HG03520 (cell line): ENCODE results near the gene SDR42E2.
"Not testable (repeated sequence)": the region's sequence is repeated elsewhere in the genome, so short reads cannot be mapped to it uniquely, and the experiment has no call there.

Source experiments
- ATAC-seq: cut with Tn5 transposase; IDR thresholded peaks from one replicate; pipeline ENCODE4 v1.9.1; 2021; ENCODE audit warnings: mild to moderate bottlenecking, moderate library complexity; ENCODE audit not compliant: unreplicated experiment

SDR42E2 gene

DNA sequence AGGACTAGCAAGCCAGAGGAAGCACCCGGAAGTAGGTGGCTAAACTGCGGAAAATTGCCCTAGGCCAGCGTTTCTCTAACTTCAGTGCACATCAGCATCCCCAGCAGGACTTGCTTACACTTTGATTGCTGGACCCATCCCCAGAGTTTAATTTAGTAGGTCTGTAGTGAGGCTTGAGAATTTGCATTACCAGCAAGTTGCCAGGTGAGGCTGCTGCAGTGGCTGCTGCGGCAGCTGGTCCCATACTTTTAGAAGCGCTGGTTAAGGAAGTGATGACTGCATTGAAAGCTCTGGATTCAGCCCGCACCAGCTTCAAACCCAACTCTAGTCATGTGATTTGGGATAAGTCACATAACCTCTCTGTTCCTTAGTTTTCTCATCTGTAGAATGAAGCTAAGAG is 48.0 kb downstream of the SDR42E2 start:
- no peak for ATAC-seq

DNA sequence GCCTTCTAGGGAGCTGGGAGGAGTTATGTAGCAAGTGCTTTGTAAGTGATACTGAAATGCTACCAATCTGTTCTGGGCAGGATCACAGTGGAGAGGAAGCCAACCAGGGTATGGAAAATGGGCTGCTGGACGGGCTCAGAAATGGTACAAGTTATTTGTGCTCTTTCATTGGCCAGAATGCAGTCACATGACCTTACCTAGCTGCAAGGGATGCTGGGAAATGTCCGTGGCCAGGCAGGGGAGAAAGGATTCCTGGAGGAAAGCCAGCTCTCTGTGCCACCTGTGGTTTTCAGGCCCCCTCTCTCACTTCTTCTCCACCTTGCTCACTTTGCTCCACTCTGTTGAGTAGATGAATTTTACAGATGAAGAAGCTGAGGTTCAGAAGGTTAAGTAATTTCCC is 48.5 kb downstream of the SDR42E2 start:
- no peak for ATAC-seq

DNA sequence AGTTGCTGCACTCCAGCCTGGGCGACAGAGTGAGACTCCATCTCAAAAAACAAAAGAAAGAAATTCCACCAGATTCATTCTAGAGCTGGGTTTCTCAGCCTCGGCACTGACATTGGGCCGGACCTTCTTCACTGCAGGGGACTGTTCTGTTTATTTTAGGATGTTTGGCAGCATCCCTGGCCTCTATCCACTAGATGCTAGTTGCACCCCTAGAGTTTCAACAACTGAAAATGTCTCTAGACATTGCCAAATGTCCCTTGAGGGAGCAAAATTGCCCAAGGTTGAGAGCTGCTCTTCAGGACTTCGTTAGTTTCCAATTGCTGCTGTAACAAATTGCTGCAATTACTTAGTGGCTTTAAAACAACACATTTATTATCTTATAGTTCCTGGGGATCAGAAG is 50.9 kb downstream of the SDR42E2 start:
- ATAC-seq = no peak

DNA sequence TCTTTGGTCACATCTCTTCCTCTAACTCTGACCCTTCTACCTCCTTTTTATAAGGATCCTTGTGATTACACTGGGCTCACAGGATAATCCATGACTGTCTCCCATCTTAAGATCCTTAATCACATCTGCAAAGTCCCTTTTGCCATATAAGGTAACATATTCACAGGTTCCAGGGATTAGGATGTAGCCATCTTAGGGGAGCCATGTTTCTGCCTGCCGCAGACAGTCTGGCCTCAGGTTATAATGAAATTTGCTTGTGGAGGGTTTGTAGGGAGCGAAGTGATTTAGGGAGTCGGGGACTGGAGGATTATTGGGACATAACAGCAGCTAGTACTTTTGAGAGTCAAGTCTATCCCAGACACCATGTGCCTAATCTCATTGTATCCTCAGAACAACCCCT is 51.5 kb downstream of the SDR42E2 start:
- ATAC-seq = no peak

DNA sequence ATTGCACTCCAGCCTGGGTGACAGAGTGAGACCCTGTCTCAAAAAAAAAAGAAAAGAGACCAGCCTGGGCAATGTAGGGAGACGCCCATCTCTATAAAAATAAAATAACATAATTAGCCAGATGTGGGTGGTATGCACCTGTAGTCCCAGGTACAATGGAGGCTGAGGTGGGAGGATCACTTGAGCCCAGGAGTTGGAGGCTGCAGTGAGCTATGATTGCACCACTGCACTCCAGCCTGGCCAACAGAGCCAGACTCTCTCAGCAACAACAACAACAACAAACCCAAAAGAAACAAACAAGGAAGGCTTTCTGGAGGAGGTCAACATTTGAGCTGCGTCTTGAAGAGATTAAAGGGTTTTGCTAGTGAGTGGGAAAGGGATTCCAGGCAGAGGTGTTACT is 52.1 kb downstream of the SDR42E2 start:
- no peak for ATAC-seq

DNA sequence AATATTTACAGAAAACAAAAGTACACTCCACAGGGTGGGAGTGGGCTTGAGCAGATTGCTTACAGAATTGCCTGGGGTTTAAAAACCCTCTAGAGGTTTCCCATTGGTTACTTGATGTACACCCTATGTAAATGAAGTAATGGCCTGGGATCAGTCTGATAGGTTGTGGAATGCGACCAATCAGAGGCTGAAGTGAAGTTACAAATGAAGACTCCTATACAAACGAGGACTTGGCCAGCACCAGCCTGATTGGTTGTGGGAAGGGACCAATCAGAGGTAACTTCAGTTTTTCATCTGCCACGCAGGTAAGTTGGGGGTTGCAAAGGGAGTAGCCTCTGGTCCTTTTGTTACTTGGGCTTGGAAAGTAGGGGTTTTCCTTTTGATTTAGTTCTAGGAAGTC is 52.6 kb downstream of the SDR42E2 start:
- ATAC-seq = no peak

DNA sequence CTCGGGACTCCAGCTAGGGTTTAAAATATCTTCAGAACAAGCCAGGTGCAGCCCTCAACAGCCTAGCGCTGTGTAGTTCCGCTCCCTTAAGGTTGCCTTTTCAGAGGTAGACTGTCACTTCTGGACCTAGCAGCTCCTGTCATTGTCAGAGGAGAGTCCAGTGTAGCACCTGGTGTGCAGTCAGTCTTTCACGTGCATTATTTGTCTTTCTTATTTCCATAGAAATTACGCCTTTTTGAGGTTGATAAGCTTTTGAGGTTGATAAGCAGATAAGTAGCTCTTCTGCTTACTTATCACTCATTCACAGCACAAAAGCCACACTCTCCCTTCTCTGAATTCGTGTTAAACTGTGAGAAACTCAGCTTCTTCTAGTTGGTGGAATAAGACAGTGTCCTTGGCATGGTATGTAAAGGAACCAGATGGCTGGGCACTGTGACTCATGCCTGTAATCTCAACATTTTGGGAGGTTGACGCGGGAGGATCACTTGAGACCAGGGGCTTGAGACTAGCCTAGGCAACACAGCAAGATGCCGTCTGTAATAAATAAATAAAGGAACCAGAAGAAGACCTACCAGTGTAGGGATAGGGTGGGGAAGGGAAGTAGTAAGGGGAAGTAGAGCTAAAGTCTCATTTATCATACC is 54.0 kb downstream of the SDR42E2 start:
- no peak for ATAC-seq

DNA sequence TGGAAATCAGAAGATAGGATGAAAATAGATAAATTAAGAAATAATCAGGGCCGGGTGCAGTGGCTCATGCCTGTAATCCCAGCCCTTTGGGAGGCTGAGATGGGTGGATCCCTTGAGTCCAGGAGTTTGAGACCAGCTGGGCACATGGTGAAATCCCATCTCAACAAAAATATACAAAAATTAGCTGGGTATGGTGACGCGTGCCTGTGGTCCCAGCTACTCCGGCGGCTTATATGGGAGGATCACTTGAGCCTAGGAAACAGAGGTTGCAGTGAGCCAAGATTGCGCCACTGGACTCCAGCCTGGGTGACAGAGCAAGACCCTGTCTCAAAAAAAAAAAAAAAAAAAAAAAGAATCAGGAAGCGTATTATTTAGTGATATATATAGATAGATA is 54.5 kb downstream of the SDR42E2 start:
- not testable (repeated sequence) for ATAC-seq

DNA sequence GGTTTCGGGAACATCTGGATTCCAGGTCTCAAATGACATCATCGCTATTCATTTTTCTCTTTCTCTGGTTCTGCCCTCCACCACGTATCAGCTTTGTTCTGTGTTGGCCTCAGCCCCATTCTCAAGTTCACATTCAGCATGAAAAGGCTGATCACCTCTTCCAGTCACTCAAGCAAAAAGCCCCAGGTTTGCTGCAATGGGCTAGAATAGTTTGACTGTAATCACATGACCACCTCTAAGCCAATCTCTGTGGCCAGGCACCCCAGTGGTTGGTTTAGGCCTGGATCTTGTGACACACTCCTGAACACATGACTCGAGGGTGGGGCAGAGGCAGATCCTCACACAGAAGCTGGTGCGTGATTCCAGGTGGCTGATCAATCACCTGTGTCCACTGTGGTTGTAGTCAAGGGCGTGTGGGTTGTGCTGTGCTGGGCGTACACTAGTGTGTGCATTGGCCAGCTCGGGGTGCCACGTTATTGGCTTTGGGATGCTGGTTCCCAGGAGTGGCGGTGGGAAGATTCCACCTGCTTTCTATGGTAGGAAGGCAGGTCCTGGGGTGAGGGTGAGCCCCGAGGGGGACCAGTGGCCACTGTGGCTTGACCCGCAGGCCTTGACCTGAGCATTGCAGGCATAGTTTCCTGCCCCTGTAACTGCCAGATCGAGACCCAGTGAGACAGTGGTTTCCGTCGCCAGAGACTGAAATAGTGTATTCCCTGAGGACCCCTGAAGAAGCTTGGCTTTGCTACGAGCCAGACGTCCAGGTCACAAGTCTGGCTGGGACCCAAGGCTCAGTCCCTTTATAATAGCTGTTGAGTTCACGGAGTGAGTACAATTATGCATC is 55.8 kb downstream of the SDR42E2 start:
- ATAC-seq = peak; percentile 88

DNA sequence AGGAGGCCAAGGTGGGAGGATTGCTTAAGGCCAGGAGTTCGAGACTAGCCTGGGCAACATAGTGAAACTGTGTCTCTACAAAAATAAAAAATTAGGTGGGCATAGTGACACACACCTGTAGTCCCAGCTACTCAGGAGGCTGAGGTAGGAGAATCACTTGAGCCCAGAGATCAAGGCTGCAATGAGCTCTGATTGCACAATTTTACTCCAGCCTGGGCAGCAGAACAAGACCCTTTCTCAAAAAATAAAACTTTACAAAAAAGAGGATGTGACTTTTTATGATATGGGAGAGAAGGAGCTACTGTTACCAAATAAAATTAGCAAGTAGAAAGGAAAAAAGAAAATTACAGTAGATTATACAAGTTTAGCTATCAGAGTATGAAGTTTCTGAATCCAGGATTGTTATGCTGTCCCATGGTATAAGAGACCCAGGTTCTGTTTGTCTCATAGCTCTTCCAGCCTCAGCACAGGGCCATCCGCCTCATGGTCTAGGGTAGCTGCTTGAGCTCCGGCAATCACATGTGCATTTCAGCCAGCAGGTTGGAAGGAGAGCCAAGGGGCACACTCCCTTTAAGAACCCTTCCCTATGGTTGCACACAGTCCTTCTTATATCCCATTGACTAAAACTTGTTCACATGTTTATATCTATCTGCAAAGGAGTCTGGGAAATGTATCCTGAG is 57.2 kb downstream of the SDR42E2 start:
- ATAC-seq = no peak

DNA sequence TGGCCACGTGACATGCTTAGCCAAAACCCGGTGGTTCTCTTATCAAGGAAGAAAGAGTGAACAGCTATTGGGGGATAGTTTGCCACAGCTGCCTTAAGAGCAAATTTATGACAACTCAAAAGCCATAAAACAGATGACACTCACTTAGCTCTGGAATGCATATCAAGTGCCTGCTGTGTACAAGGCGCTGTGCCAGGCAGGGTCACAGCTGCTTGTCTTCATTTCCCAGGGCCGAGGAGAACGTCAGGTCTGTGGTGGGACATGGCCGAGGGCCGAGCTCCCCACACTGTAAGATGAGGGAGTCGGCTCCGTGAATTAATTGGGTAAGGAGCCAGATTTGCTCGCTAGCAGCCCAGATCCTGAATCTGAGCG is 57.7 kb downstream of the SDR42E2 start:
- ATAC-seq = no peak

DNA sequence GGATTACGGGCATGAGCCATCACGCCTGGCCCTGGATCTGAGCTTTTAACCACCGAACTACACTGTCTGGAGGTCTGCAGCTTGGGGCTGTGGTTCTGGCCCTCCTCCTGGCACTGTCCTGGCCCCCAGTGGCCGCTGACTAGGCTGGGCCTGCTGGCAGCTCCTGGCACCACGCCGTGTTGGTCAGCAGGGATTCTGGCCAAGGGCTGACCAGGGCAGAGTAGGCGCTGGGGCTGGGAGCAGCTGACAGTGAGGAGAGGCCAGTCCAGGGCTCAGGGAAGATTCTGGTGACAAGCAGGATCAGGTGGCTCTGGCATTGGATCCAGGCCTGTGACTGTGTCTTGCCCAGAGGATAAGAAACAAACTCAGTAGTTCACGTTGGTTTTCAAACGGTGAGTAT is 58.4 kb downstream of the SDR42E2 start:
- ATAC-seq = no peak

DNA sequence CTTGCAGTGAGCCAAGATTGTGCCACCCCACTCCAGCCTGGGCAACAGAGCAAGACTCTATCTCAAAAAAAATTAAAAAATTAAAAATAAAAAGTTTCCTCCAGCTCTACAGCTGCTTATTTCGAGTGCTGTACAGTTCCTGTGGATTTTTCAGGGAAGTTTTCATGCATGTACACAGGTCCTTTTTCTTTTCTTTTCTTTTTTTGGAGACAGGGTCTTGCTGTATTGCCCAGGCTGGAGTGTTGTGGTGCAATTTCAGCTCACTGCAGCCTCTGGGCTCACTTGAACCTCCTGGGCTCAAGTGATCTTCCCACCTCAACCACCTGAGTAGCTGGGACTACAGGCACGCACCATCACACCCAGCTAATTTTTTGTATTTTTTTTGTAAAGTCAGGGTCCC is 59.7 kb downstream of the SDR42E2 start:
- ATAC-seq = no peak

DNA sequence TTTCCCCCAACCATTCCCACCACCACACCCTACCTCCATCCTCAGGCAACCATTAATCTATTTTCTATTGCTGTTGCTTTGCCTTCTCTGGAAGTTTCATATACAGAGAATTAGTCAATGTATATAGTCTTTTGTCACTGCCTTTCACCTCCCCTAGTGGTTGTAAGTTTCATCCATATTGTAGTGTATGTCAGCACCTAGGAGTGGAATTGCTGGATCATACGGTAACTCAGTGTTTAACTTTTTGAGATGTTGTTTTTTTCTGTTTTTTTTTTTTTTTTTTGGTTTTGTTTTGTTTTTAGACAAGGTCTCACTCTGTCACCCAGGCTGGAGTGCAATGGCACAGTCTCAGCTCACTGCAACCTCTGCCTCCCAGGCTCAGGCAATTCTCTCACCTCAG is 60.7 kb downstream of the SDR42E2 start:
- no peak for ATAC-seq

DNA sequence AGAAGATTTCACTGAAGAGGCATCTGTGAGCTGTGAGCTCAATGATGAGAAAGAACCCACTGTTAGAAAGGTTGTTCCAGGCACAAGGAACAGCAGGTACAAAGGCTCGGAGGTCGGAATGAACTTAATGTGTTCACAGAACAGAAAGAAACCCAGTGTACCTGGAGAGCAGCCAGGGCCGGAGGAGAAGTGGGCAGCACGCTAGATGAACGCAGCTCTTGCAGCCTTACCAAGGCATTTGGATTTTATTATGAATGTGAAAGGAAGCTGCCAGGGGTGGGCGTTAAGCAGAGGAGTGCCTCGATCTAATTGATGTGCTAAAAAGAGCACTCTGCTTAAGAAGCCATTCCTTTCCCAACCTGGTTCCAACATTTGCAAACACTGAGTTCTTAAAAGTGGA is 62.8 kb downstream of the SDR42E2 start:
- ATAC-seq = no peak

DNA sequence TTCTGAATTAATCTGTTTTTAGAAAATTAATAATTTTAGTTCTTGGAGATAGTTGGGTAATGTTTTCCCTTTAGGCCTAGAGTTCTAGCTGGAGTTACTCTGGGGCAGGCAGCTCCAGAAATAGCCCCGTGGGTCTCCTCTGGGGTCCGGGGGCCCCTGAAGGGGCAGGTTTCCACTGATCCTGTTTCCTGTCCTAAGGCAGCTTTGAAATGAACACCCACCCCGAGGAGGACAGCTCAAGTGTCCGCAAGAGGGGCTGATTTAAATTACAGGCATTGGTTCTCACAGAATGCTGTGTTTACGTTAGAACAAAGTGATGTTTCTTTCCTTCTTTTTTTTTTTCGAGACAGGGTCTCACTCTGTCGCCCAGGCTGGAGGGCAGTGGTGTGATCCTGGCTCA is 67.6 kb downstream of the SDR42E2 start:
- ATAC-seq = no peak

DNA sequence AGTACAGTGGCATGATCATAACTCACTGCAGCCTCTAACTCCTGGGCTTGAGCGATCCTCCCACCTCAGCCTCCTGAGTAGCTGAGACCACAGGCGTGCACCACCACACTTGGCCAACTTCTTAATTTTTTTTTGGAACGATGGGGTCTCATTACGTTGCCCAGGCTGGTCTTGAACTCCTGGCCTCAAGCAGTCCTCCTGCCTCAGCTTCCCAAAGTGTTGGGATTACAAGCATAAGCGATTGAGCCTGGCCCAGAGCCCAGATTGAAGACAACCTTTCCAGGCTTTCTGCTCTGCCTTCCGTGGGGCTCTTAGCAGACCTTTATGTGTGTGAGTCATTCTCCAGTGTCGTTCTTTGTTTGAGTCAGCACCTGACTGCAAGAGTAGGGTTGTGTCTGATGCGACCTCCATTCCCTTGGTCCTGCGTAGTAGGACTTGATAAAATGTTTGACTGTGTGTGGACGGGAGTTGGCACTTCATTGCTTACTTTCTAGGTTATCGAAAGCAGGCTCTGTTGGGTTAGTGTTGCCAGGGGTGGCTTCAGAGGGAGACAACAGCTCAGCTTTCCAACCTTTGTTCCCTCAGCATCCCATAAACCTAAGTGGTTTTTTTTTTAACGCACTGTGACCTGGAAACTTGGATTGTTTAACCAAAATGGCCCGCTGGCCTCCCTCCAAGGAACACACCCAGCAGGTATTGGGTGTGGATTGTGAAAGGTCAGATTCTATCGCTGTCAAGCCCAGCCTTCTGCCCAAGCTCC is 70.2 kb downstream of the SDR42E2 start:
- ATAC-seq = no peak

DNA sequence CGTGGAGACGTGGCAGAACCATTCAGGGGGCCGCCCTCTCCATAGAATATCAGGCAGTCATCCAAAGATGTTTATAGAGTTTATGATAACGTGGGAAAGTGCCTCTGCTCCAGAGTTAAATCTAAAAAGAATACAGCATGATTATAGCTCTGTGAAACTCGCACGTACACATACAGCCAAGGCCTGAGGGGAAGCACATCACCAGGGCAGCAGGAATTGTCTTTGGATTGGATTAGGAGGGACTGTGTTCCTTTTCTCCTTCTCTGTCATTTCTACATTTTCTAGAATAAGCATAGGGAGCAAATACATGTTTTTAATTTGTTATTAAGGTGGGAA is 70.7 kb downstream of the SDR42E2 start:
- no peak for ATAC-seq

DNA sequence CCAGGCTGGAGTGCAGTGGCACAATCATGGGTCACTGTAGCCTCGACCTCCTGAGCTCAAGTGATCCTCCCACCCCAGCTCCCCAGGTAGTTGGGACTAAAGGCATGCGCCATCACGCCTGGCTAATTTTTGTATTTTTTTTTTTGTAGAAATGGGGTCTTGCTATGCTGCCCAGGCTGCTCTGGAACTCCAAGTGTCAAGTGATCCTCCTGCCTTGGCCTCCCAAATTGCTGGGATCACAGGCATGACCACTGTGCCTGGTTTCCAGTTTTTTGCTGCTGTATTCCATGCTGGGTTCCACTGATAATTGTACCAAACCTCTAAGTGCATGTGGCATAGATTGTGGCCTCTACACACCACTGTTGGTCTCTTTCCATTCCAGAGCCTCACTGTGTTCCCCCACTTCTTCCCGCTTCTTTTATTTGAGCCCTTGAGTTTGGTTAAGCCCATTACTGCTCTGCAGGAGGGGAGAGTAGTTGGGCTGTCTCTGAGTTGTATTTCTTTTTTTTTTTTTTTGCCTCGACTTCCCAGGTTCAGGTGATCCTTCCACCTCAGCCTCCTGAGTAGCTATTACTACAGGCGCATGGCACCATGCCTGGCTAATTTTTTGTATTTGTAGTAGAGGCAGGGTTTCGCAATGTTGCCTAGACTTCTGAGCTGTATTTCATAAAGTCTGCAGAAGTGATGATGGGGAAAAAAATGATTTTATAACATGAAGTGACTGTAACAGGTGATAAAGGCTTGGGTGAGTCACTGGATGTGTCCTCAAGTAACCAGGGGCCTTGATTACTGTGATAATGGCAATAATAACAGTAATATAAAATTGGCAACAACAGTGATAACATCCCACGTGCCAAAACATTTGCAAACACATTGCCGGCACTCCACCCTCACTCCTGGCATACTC is 73.8 kb downstream of the SDR42E2 start:
- ATAC-seq = no peak

DNA sequence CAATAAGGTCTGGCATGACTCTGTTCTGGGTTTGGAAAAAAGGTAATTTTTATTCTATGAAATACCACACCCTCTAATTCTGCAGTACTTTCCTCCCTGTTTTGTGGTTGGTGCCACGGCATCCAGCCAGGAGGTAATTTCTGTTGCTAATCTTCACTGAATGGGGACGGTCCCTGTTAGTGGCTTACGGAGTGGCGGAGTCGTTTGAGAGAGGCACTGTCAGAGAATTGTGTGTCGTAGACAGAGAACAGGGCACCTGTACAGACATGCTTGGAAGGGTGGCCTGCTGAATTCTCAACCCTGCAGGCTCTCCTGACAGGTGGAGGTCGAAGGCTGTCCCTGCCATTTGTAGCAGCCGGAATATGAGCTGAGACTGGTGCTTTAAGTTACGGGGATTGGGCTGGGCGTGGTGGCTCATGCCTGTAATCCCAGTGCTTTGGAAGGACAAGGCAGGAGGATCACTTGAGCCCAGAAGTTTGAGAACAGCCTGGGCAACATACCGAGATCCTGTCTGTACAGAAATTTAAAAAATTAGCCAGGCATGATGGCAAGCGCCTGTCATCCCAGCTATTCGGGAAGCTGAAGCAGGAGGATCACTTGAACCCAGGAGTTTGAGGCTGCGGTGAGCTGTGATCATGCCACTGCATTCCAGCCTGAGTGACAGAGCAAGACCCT is 77.0 kb downstream of the SDR42E2 start:
- ATAC-seq = no peak
